ENCODE data around the gene SSU72.
"Not testable (repeated sequence)": the region's sequence is repeated elsewhere in the genome, so short reads cannot be mapped to it uniquely, and the experiment has no call there.

The SSU72 gene

DNA sequence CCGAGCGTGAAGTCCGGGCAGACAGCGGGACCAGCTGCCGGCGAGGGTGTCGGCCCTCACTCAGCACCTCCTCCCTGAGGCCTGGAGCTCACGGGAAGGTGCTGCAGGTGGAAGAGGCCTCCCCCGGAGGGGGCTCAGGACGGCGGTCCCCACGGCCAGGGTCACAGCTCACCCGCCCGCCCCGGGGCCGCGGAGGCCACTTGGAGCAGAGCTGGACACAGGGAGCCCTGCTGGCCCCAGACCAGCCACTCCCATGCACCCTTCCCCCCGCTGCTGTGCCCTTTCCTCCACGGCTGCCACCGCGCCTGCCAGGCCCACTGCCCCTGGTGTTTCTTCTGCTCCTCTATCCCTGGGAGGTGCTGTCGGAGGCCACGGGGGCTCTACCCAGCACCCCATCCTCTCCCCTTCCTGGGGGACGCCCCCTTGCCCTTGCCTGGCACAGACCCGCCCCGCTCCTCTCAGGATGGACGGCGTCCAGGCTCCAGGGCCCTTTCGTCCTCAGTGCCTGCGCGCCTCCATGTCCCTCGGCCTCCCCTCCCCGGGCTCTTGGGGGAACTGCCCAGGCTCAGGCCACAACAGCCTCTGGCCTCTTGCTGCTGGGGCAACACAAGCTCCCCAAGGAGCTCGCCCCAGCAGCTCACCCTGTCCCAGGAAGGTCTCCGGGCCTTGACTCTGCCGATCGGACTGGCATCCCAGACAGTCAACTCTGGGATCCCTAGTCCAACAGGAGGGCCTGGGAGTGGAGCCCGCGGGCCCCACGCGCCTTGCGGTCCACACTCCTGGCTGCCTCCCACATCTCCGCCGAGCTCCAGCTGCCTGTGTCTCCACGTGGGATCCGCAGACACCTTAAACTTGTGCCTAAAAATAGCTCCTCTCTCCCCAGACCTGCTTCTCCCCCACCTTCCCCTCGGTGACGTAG, 38.4 kb downstream of the SSU72 start:
- TF ChIP-seq, protein P1, sequence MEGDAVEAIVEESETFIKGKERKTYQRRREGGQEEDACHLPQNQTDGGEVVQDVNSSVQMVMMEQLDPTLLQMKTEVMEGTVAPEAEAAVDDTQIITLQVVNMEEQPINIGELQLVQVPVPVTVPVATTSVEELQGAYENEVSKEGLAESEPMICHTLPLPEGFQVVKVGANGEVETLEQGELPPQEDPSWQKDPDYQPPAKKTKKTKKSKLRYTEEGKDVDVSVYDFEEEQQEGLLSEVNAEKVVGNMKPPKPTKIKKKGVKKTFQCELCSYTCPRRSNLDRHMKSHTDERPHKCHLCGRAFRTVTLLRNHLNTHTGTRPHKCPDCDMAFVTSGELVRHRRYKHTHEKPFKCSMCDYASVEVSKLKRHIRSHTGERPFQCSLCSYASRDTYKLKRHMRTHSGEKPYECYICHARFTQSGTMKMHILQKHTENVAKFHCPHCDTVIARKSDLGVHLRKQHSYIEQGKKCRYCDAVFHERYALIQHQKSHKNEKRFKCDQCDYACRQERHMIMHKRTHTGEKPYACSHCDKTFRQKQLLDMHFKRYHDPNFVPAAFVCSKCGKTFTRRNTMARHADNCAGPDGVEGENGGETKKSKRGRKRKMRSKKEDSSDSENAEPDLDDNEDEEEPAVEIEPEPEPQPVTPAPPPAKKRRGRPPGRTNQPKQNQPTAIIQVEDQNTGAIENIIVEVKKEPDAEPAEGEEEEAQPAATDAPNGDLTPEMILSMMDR (conservative IDR thresholded peaks at IDR 0.05; ENCODE audit: low read depth) = no peak
- no peak for DNase-seq (ENCODE audit: low spot score)
- no peak overlapping the region for H3K27ac ChIP-seq
- ChIA-PET CTCF (interaction anchor here (0.6 kb wide), 1 partner anchor 12 kb away, joined by 3 read pairs; no protein-coding TSS in a partner anchor), POLR2A (ENCODE audit: low non-redundant PET) (interaction anchor here (0.6 kb wide), 1 partner anchor 369 kb away, joined by 6 read pairs; no protein-coding TSS in a partner anchor)

DNA sequence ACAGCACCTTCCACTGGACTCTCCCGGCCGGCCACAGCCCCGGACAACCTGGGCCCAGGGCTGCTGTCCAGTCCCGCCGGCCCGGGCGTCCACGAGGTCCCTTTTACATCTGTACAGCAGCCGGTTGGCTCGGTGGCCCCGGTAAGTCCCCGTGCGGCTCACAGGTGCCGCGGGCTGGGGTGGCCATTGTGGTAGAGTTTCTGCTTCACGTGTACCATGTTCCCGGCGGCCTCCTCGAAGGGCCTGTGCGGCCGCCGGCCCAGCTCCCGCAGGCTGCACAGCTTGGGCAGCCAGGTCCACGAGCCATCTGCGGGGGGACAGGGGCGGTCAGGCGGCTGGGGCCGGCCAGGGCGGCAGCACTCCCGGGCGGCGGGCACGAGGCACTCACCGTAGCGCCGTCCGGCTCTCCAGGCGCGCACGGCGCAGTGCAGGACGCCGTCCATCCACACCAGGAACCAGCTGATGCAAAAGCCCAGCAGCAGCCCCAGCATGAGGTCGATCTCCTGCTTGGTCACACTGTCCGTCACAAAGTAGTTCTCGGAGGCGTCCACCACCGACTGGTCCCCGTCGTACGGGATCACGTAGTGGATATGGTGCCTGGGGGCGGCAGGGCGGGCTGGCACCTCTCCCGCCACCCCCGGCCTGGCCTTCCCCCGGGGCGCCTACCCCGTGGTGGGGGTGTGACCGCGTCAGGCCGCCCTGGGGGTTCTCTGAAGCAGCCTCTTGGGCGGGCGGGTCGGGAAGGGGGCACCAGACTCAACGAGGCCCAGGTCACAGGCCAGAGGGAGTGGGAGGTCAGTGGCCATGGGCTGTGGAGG, 39.3 kb downstream of the SSU72 start:
- no peak for DNase-seq (ENCODE audit: low spot score)
- CTCF ChIA-PET = no interaction called here
- TF ChIP-seq, protein P1 (conservative IDR thresholded peaks at IDR 0.05; ENCODE audit: low read depth) = no peak
- no peak overlapping the region for H3K27ac ChIP-seq
- POLR2A ChIA-PET (ENCODE audit: low non-redundant PET) = no interaction called here

DNA sequence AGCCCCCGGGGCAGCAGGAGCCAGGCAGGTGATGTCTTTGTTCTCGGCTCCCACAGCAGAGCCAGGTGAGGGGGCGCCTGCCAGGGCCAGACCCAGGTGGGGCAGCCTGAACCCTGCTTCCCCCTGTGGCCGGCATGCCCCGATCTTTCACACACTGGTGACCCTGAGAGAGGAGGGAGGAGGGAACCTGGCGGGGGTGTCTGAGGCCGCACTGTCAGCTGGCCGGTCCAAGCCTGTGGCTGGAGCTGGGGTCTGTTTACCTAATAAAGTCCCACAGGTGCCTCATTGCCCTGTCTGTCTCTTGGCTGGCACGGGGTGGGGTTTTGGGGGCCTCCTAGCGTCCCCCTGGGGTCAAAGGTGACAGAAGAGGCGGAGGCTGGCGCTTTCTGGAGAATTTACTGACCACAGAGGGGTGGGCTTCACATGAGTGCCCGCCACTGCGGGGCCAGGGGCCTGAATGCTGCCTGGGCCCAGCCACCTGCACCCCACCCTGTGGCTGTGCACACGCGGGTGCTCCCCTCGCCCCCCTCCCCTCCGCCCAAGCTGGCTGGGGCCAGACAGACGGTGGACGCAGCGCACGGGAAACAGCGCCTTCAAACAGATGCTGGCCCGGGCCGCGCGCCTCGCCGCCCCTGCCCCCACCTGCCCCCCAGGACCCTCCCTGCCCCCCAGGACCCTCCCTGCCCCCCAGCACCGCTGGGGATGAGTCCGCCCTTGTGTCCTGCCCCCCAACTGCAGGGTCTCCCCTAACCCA, 40.1 kb downstream of the SSU72 start:
- no peak overlapping the region for H3K27ac ChIP-seq
- ChIA-PET POLR2A (ENCODE audit: low non-redundant PET) (no interaction called here), CTCF (no interaction called here)
- TF ChIP-seq, protein P1 (conservative IDR thresholded peaks at IDR 0.05; ENCODE audit: low read depth) = no peak
- no peak for DNase-seq (ENCODE audit: low spot score)

DNA sequence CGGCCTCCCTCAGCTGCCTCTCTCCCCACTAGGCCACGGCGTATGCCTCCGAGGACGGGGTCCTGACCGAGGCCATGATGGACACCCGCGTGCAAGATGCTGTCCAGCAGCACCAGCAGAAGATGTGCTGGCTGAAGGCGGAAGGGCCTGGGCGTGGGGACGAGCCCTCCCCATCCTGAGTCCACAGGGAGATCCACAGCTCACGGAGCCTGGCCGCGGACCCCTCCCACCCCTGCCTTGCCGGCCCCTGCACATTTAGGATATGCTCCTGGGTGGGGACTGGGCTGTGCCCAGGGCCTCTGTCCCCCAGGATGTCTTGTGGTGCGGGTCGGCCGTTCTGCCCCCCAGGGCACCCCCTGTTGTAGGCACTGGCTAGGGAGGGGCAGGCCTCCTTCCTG, 40.8 kb downstream of the SSU72 start:
- POLR2A ChIA-PET (ENCODE audit: low non-redundant PET); H3K27ac ChIP-seq; DNase-seq (ENCODE audit: low spot score); CTCF ChIA-PET: not testable (repeated sequence)

DNA sequence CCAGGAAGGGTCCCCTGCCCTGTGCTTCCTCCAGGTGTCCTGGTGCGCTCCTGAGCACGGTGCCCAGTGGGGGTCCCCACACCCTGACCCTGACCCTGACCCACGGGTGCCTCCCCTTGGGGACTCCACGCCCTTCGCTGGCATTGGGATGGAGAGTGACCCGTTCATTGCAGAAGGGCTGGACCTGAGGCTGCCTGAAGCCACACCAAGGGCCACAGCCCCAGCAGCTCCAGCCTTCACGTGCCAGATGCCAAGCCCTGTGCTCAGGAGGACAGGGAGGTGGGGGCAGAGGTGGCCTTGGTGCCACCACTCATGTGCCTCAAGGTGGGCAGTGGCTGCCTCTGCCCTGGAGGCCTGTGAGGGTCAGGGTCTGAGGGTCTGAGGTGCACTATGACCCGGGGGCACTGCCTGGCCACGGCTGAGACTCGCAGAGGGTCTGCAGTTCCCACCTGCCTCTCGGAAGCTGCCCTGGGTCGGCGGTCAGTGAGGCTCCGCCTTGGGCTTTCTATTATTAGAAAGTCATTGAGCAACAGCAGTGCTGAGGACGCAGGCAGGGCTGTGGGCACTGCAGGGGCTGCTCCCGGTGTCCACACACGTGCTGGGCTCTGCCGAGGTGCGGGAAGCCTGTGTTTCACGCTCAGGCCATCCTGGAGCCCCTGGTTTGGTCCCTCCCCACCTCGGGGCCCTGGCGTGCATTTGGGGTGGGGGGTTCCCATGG, 41.3 kb downstream of the SSU72 start:
- CTCF ChIA-PET; POLR2A ChIA-PET (ENCODE audit: low non-redundant PET): not testable (repeated sequence)

DNA sequence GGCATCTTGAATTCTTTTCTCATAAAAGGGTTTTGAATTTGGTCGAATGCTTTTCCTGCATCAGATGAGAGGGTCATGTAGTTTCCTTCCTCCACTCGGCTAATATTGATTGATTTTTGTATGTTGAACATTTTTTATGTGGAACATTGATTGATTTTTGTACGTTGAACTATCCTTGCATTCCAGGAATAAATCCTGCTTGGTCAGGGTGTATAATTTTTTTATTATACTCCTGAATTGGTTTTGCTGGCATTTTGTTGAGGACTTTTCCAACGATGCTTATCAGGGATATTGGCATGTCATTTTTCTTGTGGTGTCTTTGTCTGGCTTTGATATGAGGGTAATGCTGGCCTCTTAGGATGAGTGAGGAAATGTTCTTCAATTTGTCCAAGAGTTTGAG, 42.7 kb downstream of the SSU72 start:
- TF ChIP-seq, protein P1 (conservative IDR thresholded peaks at IDR 0.05; ENCODE audit: low read depth) = no peak
- no peak overlapping the region for H3K27ac ChIP-seq
- ChIA-PET CTCF (no interaction called here), POLR2A (ENCODE audit: low non-redundant PET) (no interaction called here)
- DNase-seq (ENCODE audit: low spot score) = no peak

More for the DNA sequence above, 41.3 kb downstream of the SSU72 start:
- not testable (repeated sequence) for H3K27ac ChIP-seq; DNase-seq (ENCODE audit: low spot score)

DNA sequence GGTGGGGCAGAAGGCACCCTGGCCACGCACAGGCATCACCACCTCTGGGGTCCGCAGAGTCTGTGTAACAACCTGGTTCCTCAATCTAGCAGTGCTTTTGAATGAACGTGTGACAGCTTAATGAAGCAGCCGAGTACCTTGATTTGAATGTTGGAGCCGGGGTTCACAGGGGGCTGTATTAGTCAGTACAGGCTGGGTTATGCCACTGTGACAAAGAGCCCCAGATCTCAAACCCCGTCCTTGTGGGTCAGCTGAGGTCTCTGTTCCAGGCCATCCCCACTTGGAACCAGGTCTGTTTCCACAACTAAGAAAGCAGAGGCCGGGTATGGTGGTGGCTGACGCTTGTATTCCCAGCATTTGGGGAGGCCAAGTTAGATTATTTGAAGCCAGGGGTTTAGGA, 44.7 kb downstream of the SSU72 start:
- POLR2A ChIA-PET (ENCODE audit: low non-redundant PET) = no interaction called here
- CTCF ChIA-PET = interaction anchor here (0.6 kb wide), 2 partner anchors 14 to 161 kb away, joined by 3 read pairs; no protein-coding TSS in a partner anchor
- no peak for DNase-seq (ENCODE audit: low spot score)
- TF ChIP-seq, protein P1 (conservative IDR thresholded peaks at IDR 0.05; ENCODE audit: low read depth) = no peak
- no peak overlapping the region for H3K27ac ChIP-seq
